Measurements from ENCODE around the gene TGFBI.

The TGFBI gene

GRCh38 chr5:136098176-136098575, 69.4 kb downstream of the TGFBI start:
- DNase-seq = no peak

- no peak for DNase-seq
These were observed 71.1 kb downstream of the TGFBI start for GRCh38 chr5:136099870-136100269.

- DNase-seq = no peak
These were observed 73.1 kb downstream of the TGFBI start for GRCh38 chr5:136101884-136102283.

- no peak for DNase-seq
These were observed 74.3 kb downstream of the TGFBI start for GRCh38 chr5:136103118-136103517.

GRCh38 chr5:136104306-136104965, 75.6 kb downstream of the TGFBI start:
- DNase-seq = no peak

GRCh38 chr5:136106351-136107031, 77.7 kb downstream of the TGFBI start:
- DNase-seq = no peak

- no peak for DNase-seq
These were observed 79.4 kb downstream of the TGFBI start for GRCh38 chr5:136108180-136108611.

- DNase-seq = no peak
These were observed 80.0 kb downstream of the TGFBI start for GRCh38 chr5:136108766-136109165.

- DNase-seq = no peak
These were observed 80.8 kb downstream of the TGFBI start for GRCh38 chr5:136109453-136110135.
